Measurements from ENCODE around the gene DUOX2. TPM values are rescaled to one million over a fixed set of nuclear protein-coding genes. Genes with fewer than 3 reads are reported as not detected.

DUOX2 gene
- total RNA-seq, 4 donors from 2014 or later = 0.68 to 23.8 (median 1.9) TPM

DNA sequence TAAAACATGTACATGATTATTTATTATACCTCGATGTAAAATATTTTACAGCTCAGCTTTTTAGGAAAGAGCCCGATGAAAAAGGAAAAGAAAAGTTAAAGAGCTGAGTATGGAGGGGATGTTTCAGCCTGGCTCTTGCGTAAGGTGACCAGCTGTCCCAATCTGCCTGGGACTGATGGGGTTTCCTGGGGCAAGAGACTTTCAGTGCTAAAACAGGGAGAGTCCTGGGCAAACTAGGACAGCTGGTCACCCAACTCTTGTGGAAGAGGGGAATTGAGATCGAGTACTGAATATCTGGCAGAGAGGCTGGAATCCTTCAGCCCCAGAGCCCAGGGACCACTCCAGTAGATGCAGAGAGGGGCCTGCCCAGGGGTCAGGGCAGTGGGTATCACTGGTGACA is 21.0 kb downstream of the DUOX2 start:
- no peak for TF ChIP-seq POLR2AphosphoS5 (IDR thresholded peaks at IDR 0.05)
- TF ChIP-seq, protein P1, sequence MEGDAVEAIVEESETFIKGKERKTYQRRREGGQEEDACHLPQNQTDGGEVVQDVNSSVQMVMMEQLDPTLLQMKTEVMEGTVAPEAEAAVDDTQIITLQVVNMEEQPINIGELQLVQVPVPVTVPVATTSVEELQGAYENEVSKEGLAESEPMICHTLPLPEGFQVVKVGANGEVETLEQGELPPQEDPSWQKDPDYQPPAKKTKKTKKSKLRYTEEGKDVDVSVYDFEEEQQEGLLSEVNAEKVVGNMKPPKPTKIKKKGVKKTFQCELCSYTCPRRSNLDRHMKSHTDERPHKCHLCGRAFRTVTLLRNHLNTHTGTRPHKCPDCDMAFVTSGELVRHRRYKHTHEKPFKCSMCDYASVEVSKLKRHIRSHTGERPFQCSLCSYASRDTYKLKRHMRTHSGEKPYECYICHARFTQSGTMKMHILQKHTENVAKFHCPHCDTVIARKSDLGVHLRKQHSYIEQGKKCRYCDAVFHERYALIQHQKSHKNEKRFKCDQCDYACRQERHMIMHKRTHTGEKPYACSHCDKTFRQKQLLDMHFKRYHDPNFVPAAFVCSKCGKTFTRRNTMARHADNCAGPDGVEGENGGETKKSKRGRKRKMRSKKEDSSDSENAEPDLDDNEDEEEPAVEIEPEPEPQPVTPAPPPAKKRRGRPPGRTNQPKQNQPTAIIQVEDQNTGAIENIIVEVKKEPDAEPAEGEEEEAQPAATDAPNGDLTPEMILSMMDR (IDR thresholded peaks at IDR 0.05) = no peak
- no peak for TF ChIP-seq EP300 (IDR thresholded peaks at IDR 0.05; ENCODE audit: low read depth)
- no peak for TF ChIP-seq POLR2A (IDR thresholded peaks at IDR 0.05)
- H3K27ac ChIP-seq = no peak overlapping the region
- no peaks in the 10 kb centered on the region for H3K9me3 ChIP-seq
- WGBS, 2 donors (ENCODE audit: low coverage in 1 of 2) = 80 to 84% methylated on average over 3 to 4 of the region's 4 CpGs
- H3K4me1 ChIP-seq = no peaks in the 10 kb centered on the region
- H3K4me3 ChIP-seq = no peak overlapping the region
- intact Hi-C loops (cut with DNase I; ENCODE audit: low total_unique reads) (no loop called here), in situ Hi-C loops (cut with MboI; ENCODE audit: low pct_ligation_motif_present in 1 of 4, low pct_unique_long_range_greater_than_20kb in 1 of 4, low sequenced_read_pairs in 3 of 4) (no loop called here)
- no peaks in the 10 kb centered on the region for H3K27me3 ChIP-seq
- H3K36me3 ChIP-seq = no peaks in the 10 kb centered on the region
- no peak for DNase-seq

DNA sequence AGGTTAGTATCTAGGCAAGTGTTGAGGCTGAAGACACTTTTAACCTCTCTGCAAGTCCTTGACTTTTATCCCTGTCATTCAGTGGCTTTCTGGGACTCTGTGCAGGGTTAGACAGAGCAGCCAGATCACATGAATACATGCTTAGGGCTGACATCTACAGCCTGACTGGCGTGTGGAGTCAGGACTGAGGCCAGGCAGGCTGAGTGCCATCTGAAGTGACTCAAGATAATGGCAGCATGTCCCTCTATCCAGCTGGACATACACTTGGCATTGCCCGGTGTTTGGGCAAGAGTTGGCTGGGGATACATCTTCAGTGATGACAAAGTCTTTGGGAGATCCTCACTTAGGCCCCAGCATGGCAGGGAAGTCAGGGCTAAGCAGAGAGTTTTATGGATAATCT is 22.4 kb downstream of the DUOX2 start:
- DNase-seq = no peak
- WGBS, 2 donors (ENCODE audit: low coverage in 1 of 2) = 90% methylated on average over 2 of the region's 2 CpGs; no CpG with 5 or more reads in 1 of the 2 donors
- H3K36me3 ChIP-seq = no peaks in the 10 kb centered on the region
- no peaks in the 10 kb centered on the region for H3K9me3 ChIP-seq
- in situ Hi-C loops (cut with MboI; ENCODE audit: low pct_ligation_motif_present in 1 of 4, low pct_unique_long_range_greater_than_20kb in 1 of 4, low sequenced_read_pairs in 3 of 4) = no loop called here
- TF ChIP-seq EP300 (IDR thresholded peaks at IDR 0.05; ENCODE audit: low read depth) = no peak
- TF ChIP-seq, protein P1 (IDR thresholded peaks at IDR 0.05) = no peak
- no peak for TF ChIP-seq POLR2A (IDR thresholded peaks at IDR 0.05)
- no peak for TF ChIP-seq POLR2AphosphoS5 (IDR thresholded peaks at IDR 0.05)
- no peak overlapping the region for H3K27ac ChIP-seq
- no peak overlapping the region for H3K4me3 ChIP-seq
- intact Hi-C loops (cut with DNase I; ENCODE audit: low total_unique reads) = no loop called here
- H3K27me3 ChIP-seq = peaks cover 5% of the 10 kb centered on the region
- H3K4me1 ChIP-seq = no peaks in the 10 kb centered on the region

DNA sequence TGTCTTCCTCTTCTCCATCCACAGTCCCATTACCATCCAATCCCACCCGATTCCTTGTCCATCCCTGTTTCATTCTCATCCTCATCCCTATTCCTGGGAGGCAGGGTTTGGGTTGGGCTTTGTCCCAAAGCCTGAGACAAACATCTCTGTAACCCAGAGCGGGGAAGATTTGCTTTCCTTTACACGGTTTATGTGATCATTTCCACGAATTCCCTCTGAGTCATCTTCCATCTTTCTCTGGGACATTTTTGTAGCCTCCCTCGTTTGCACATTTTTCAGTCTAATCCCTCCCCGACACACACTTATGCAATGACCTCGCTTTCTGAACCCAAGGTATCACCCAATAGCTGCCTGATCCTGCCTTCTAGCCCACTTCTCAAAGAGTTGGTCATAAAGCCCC is 22.8 kb downstream of the DUOX2 start:
- no peak overlapping the region for H3K4me3 ChIP-seq
- no peak overlapping the region for H3K27ac ChIP-seq
- no peaks in the 10 kb centered on the region for H3K36me3 ChIP-seq
- no peaks in the 10 kb centered on the region for H3K4me1 ChIP-seq
- no peak for DNase-seq
- intact Hi-C loops (cut with DNase I; ENCODE audit: low total_unique reads) = no loop called here
- in situ Hi-C loops (cut with MboI; ENCODE audit: low pct_ligation_motif_present in 1 of 4, low pct_unique_long_range_greater_than_20kb in 1 of 4, low sequenced_read_pairs in 3 of 4) = no loop called here
- 46 to 49% methylated on average over 5 to 7 of the region's 7 CpGs for WGBS, 2 donors (ENCODE audit: low coverage in 1 of 2)
- TF ChIP-seq, protein P1 (IDR thresholded peaks at IDR 0.05) = no peak
- no peak for TF ChIP-seq POLR2AphosphoS5 (IDR thresholded peaks at IDR 0.05)
- no peak for TF ChIP-seq POLR2A (IDR thresholded peaks at IDR 0.05)
- no peak for TF ChIP-seq EP300 (IDR thresholded peaks at IDR 0.05; ENCODE audit: low read depth)
- H3K27me3 ChIP-seq = peaks cover 5% of the 10 kb centered on the region
- H3K9me3 ChIP-seq = no peaks in the 10 kb centered on the region

- Histone ChIP-seq H3K27ac (no peak overlapping the region), H3K36me3 (no peaks in the 10 kb centered on the region), H3K9me3 (no peaks in the 10 kb centered on the region), H3K27me3 (peaks cover 5% of the 10 kb centered on the region), H3K4me3 (no peak overlapping the region), H3K4me1 (no peaks in the 10 kb centered on the region)
- 73 to 79% methylated on average over 3 of the region's 3 CpGs for WGBS, 2 donors (ENCODE audit: low coverage in 1 of 2)
- intact Hi-C loops (cut with DNase I; ENCODE audit: low total_unique reads) (no loop called here), in situ Hi-C loops (cut with MboI; ENCODE audit: low pct_ligation_motif_present in 1 of 4, low pct_unique_long_range_greater_than_20kb in 1 of 4, low sequenced_read_pairs in 3 of 4) (no loop called here)
- DNase-seq = no peak
- TF ChIP-seq POLR2AphosphoS5 (IDR thresholded peaks at IDR 0.05) = no peak
- TF ChIP-seq POLR2A (IDR thresholded peaks at IDR 0.05) = no peak
- TF ChIP-seq, protein P1 (IDR thresholded peaks at IDR 0.05) = no peak
- no peak for TF ChIP-seq EP300 (IDR thresholded peaks at IDR 0.05; ENCODE audit: low read depth)
Observed at GRCh38 chr15:45089712-45090373, 24.1 kb downstream of the DUOX2 start.

Data from transverse colon (tissue), 4 donors.